ENCODE results near the gene KCNH4. TPM values are rescaled to one million over a fixed set of nuclear protein-coding genes. Genes with fewer than 3 reads are reported as not detected.
A peak's percentile ranks its signal among the peaks of the same experiment; 100 is the strongest.

The KCNH4 gene
- total and polyA plus RNA-seq, 2 of the 13 experiments (the other 11 are each of a cell fraction or from before 2014, with no cell fraction given): 0.01 to 0.09 TPM

DNA sequence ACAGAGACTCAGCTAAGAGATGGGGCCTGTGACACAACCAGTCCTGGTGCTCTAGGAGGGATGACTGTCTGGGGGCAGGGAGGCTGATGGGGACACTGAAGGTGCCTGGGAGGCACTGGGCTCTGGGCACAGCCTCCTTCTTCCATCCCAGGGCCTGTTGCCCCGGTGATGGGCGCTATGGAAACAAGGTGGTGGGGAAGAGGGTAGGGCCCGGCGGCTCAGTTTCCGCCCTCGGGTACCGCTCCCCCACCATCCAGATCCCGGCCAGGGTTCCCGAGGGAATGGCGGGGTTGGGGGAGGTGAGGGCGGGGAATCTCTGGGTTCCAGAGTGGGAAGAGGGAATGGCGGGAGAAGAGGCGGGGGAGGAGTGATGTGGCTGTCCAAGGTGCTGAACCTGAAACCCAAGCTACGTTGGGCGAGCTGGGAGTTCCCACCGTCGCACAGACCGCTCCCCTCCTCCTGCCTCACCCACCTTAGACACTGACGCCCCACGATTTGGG, 981 bp downstream of the KCNH4 start (continued):
- TF ChIP-seq EEA1 (CRISPR knock-in tag; IDR thresholded peaks at IDR 0.05; ENCODE audit: borderline replicate concordance) (peak; percentile 93), IKZF1 (IDR thresholded peaks at IDR 0.05) (no peak), PHF20 (CRISPR knock-in tag; IDR thresholded peaks at IDR 0.05) (0 out of 2 replicates have a peak, but pooled peaks have one; percentile 51), SNAI1 (CRISPR knock-in tag; IDR thresholded peaks at IDR 0.05; ENCODE audit: borderline replicate concordance) (no peak; the same call in 1 of the 2 replicates), ZNF460 (CRISPR knock-in tag; IDR thresholded peaks at IDR 0.05; ENCODE audit: borderline replicate concordance) (no peak), PAF1 (CRISPR knock-in tag; IDR thresholded peaks at IDR 0.05) (no peak), KDM3A (CRISPR knock-in tag; IDR thresholded peaks at IDR 0.05; ENCODE audit: low read depth) (peak; percentile 67; the same call in 1 of the 2 replicates), NFIC (IDR thresholded peaks at IDR 0.05; ENCODE audit: low read length) (no peak), ZNF589 (CRISPR knock-in tag; conservative IDR thresholded peaks at IDR 0.05) (peak; percentile 82), TOPORS (CRISPR knock-in tag; IDR thresholded peaks at IDR 0.05) (peak; percentile 18; the same call in 1 of the 2 replicates), IKZF4 (CRISPR knock-in tag; IDR thresholded peaks at IDR 0.05; ENCODE audit: borderline replicate concordance, low read depth, not compliant biosample characterization) (peak; percentile 96), KLF15 (CRISPR knock-in tag; IDR thresholded peaks at IDR 0.05; ENCODE audit: borderline replicate concordance) (peak; percentile 84; the same call in 1 of the 2 replicates), MEF2D (CRISPR knock-in tag; IDR thresholded peaks at IDR 0.05) (peak; percentile 92), ZNF234 (CRISPR knock-in tag; conservative IDR thresholded peaks at IDR 0.05) (no peak), CEBPG (CRISPR knock-in tag; IDR thresholded peaks at IDR 0.05) (0 out of 2 replicates have a peak, but pooled peaks have one; percentile 11), KLF12 (CRISPR knock-in tag; IDR thresholded peaks at IDR 0.05; ENCODE audit: borderline replicate concordance) (0 out of 2 replicates have a peak, but pooled peaks have one; percentile 80), TAF1 (CRISPR knock-in tag; IDR thresholded peaks at IDR 0.05) (peak; percentile 47; the same call in 1 of the 2 replicates)
- TF ChIP-seq, protein P1, sequence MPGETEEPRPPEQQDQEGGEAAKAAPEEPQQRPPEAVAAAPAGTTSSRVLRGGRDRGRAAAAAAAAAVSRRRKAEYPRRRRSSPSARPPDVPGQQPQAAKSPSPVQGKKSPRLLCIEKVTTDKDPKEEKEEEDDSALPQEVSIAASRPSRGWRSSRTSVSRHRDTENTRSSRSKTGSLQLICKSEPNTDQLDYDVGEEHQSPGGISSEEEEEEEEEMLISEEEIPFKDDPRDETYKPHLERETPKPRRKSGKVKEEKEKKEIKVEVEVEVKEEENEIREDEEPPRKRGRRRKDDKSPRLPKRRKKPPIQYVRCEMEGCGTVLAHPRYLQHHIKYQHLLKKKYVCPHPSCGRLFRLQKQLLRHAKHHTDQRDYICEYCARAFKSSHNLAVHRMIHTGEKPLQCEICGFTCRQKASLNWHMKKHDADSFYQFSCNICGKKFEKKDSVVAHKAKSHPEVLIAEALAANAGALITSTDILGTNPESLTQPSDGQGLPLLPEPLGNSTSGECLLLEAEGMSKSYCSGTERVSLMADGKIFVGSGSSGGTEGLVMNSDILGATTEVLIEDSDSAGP (CRISPR knock-in tag; IDR thresholded peaks at IDR 0.05; ENCODE audit: borderline replicate concordance): peak; percentile 51; the same call in 1 of the 2 replicates
- TF ChIP-seq, protein P2, sequence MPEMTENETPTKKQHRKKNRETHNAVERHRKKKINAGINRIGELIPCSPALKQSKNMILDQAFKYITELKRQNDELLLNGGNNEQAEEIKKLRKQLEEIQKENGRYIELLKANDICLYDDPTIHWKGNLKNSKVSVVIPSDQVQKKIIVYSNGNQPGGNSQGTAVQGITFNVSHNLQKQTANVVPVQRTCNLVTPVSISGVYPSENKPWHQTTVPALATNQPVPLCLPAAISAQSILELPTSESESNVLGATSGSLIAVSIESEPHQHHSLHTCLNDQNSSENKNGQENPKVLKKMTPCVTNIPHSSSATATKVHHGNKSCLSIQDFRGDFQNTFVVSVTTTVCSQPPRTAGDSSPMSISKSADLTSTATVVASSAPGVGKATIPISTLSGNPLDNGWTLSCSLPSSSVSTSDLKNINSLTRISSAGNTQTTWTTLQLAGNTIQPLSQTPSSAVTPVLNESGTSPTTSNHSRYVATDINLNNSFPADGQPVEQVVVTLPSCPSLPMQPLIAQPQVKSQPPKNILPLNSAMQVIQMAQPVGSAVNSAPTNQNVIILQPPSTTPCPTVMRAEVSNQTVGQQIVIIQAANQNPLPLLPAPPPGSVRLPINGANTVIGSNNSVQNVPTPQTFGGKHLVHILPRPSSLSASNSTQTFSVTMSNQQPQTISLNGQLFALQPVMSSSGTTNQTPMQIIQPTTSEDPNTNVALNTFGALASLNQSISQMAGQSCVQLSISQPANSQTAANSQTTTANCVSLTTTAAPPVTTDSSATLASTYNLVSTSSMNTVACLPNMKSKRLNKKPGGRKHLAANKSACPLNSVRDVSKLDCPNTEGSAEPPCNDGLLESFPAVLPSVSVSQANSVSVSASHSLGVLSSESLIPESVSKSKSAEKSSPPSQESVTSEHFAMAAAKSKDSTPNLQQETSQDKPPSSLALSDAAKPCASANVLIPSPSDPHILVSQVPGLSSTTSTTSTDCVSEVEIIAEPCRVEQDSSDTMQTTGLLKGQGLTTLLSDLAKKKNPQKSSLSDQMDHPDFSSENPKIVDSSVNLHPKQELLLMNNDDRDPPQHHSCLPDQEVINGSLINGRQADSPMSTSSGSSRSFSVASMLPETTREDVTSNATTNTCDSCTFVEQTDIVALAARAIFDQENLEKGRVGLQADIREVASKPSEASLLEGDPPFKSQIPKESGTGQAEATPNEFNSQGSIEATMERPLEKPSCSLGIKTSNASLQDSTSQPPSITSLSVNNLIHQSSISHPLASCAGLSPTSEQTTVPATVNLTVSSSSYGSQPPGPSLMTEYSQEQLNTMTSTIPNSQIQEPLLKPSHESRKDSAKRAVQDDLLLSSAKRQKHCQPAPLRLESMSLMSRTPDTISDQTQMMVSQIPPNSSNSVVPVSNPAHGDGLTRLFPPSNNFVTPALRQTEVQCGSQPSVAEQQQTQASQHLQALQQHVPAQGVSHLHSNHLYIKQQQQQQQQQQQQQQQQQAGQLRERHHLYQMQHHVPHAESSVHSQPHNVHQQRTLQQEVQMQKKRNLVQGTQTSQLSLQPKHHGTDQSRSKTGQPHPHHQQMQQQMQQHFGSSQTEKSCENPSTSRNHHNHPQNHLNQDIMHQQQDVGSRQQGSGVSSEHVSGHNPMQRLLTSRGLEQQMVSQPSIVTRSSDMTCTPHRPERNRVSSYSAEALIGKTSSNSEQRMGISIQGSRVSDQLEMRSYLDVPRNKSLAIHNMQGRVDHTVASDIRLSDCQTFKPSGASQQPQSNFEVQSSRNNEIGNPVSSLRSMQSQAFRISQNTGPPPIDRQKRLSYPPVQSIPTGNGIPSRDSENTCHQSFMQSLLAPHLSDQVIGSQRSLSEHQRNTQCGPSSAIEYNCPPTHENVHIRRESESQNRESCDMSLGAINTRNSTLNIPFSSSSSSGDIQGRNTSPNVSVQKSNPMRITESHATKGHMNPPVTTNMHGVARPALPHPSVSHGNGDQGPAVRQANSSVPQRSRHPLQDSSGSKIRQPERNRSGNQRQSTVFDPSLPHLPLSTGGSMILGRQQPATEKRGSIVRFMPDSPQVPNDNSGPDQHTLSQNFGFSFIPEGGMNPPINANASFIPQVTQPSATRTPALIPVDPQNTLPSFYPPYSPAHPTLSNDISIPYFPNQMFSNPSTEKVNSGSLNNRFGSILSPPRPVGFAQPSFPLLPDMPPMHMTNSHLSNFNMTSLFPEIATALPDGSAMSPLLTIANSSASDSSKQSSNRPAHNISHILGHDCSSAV (CRISPR knock-in tag; IDR thresholded peaks at IDR 0.05; ENCODE audit: borderline replicate concordance): no peak
- TF ChIP-seq, protein P3, sequence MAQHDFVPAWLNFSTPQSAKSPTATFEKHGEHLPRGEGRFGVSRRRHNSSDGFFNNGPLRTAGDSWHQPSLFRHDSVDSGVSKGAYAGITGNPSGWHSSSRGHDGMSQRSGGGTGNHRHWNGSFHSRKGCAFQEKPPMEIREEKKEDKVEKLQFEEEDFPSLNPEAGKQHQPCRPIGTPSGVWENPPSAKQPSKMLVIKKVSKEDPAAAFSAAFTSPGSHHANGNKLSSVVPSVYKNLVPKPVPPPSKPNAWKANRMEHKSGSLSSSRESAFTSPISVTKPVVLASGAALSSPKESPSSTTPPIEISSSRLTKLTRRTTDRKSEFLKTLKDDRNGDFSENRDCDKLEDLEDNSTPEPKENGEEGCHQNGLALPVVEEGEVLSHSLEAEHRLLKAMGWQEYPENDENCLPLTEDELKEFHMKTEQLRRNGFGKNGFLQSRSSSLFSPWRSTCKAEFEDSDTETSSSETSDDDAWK (CRISPR knock-in tag; IDR thresholded peaks at IDR 0.05): no peak

Data from HepG2 (cell line).